ENCODE results near the gene WIPF3.

- TF ChIP-seq CTCF (conservative IDR thresholded peaks at IDR 0.05; ENCODE audit: low read length) (no peak), EZH2phosphoT487 (IDR thresholded peaks at IDR 0.05; ENCODE audit: borderline replicate concordance) (no peak)
Observed at GRCh38 chr7:29839921-29840320, 33.6 kb downstream of the WIPF3 start.

Measured in Loucy (cell line).